K562 (cell line): ENCODE data around the gene CCDC196. TPM values are rescaled to one million over a fixed set of nuclear protein-coding genes. Genes with fewer than 3 reads are reported as not detected.

ENCODE experiments used
- CREBBP ChIP-seq: IDR thresholded peaks from one replicate; pipeline ENCODE4 v1.6.1; 2012; ENCODE audit warnings: low read depth, mild to moderate bottlenecking, control low read depth, inconsistent platforms, low read length
- GATAD2B ChIP-seq: fragments of 450-650 bp; IDR thresholded peaks from 2 replicates; pipeline ENCODE4 v1.6.1; 2017; ENCODE audit warnings: mild to moderate bottlenecking, borderline replicate concordance
- GTF2F1 ChIP-seq: IDR thresholded peaks from 2 replicates; pipeline ENCODE4 v1.6.1; 2011; ENCODE audit warnings: low read depth, low read length, improper control_type of control experiment
- JUN ChIP-seq, 2 experiments: sonication (generic) in 1 of 2; formaldehyde crosslinking in 1 of 2; IDR thresholded peaks; 2 replicates each; pipeline versions ENCODE4 v1.6.1 to v1.8.0; 2012 to 2022; ENCODE audit warnings: borderline replicate concordance in 2 of 2, mild to moderate bottlenecking in 2 of 2, improper control_type of control experiment in 1 of 2, low read depth in 1 of 2, low read length in 1 of 2, missing genetic modification reagents in 1 of 2
- JUND ChIP-seq, 2 experiments: IDR thresholded peaks; 2 replicates in 1 of 2; 3 replicates in 1 of 2; pipeline ENCODE4 v1.6.1; 2011; ENCODE audit warnings: borderline replicate concordance in 2 of 2, low read depth in 2 of 2, low read length in 2 of 2, improper control_type of control experiment in 1 of 2, missing biosample characterization in 1 of 2, missing genetic modification characterization in 1 of 2, missing genetic modification reagents in 1 of 2
- NFYB ChIP-seq: IDR thresholded peaks from 2 replicates; pipeline ENCODE4 v1.6.1; 2011; ENCODE audit warnings: mild to moderate bottlenecking, moderate library complexity; ENCODE audit not compliant: insufficient read length; ENCODE audit errors: extremely low read depth
- PHF8 ChIP-seq: fragments of 200-600 bp; sonication (generic); IDR thresholded peaks from 2 replicates; pipeline ENCODE4 v1.6.1; 2012; ENCODE audit warnings: mixed run types, mild to moderate bottlenecking, inconsistent platforms, low read length, moderate library complexity, borderline replicate concordance
- RFX1 ChIP-seq: fragments of 450-650 bp; IDR thresholded peaks from 2 replicates; pipeline ENCODE4 v1.6.1; 2016; ENCODE audit warnings: mild to moderate bottlenecking, moderate library complexity
- TSHZ1 ChIP-seq: fragments of 250-450 bp; sonication (Bioruptor Pico); IDR thresholded peaks from 2 replicates; pipeline ENCODE4 v1.4.0; 2020; ENCODE audit warnings: mild to moderate bottlenecking, moderate library complexity
- ZNF146 ChIP-seq: IDR thresholded peaks from one replicate; pipeline ENCODE4 v1.6.1; 2018; ENCODE audit warnings: missing compliant biosample characterization; ENCODE audit not compliant: unreplicated experiment
- ZNF232 ChIP-seq: sonication (generic); formaldehyde crosslinking; IDR thresholded peaks from 2 replicates; pipeline ENCODE4 v1.8.0; 2022; ENCODE audit warnings: mild to moderate bottlenecking, missing genetic modification reagents
- ZNF583 ChIP-seq: fragments of 250-450 bp; sonication (Bioruptor Pico); IDR thresholded peaks from 2 replicates; pipeline ENCODE4 v1.4.0; 2020
- ZNF785 ChIP-seq: fragments of 250-450 bp; sonication (Bioruptor Pico); IDR thresholded peaks from 2 replicates; pipeline ENCODE4 v1.4.0; 2020; ENCODE audit warnings: mild to moderate bottlenecking
- polyA plus RNA-seq, 8 experiments: library from polyadenylated mRNA; depleted of rRNA in 4 of 8; stranded (reverse) in 5 of 8; unstranded in 3 of 8; fragments of >200 nt; fragmentation: Nextera tagmentation in 2 of 8; fragmentation: Illumina TruSeq in 1 of 8; extraction: Ambion mirVana in 2 of 8; extraction: Trizol in 1 of 8; gene quantifications; 2 replicates each; pipeline versions ENCODE4 v1.2.1 to v1.2.3, GENCODE V29; 2011 to 2014; ENCODE audit warnings: inconsistent platforms in 1 of 8, missing spikeins in 1 of 8
- total RNA-seq, 7 experiments: library from RNA; depleted of rRNA in 6 of 7; stranded (reverse); fragments of >200 nt in 6 of 7; fragmentation: Illumina TruSeq in 2 of 7; extraction: Trizol in 2 of 7; gene quantifications; 2 replicates each; pipeline versions ENCODE4 v1.2.1 to v1.2.3, GENCODE V29; 2011 to 2021; ENCODE audit warnings: low replicate concordance in 1 of 7
- TF ChIP-seq, protein P1 (sequence below), 2 experiments: fragments of 450-650 bp; IDR thresholded peaks; 2 replicates each; pipeline ENCODE4 v1.6.1; 2018; ENCODE audit warnings: mild to moderate bottlenecking in 2 of 2, low read depth in 1 of 2; ENCODE audit not compliant: partially characterized antibody in 2 of 2
- TF ChIP-seq, protein P2 (sequence below): fragments of 250-450 bp; sonication (Bioruptor Pico); IDR thresholded peaks from 2 replicates; pipeline ENCODE4 v1.5.0; 2021
- TF ChIP-seq, protein P3 (sequence below): IDR thresholded peaks from 2 replicates; pipeline ENCODE4 v1.6.1; 2011; ENCODE audit warnings: borderline replicate concordance, low read depth, mild to moderate bottlenecking, moderate library complexity, low read length; ENCODE audit not compliant: insufficient read depth, poor library complexity, severe bottlenecking

Gene CCDC196
- total and polyA plus RNA-seq, 9 of the 15 experiments (the other 6 are each of a cell fraction or from before 2014, with no cell fraction given) = not detected

- no peak for TF ChIP-seq ZNF232 (CRISPR knock-in tag)
- TF ChIP-seq JUND (IDR thresholded peaks at IDR 0.05; ENCODE audit: borderline replicate concordance, low read depth, low read length) = peak; percentile 51; the same call in 1 of the 2 replicates
- no peak; the same call in 2 of the 3 replicates for TF ChIP-seq JUND (tag; IDR thresholded peaks at IDR 0.05; ENCODE audit: borderline replicate concordance, low read depth, low read length)
- TF ChIP-seq, protein P1, sequence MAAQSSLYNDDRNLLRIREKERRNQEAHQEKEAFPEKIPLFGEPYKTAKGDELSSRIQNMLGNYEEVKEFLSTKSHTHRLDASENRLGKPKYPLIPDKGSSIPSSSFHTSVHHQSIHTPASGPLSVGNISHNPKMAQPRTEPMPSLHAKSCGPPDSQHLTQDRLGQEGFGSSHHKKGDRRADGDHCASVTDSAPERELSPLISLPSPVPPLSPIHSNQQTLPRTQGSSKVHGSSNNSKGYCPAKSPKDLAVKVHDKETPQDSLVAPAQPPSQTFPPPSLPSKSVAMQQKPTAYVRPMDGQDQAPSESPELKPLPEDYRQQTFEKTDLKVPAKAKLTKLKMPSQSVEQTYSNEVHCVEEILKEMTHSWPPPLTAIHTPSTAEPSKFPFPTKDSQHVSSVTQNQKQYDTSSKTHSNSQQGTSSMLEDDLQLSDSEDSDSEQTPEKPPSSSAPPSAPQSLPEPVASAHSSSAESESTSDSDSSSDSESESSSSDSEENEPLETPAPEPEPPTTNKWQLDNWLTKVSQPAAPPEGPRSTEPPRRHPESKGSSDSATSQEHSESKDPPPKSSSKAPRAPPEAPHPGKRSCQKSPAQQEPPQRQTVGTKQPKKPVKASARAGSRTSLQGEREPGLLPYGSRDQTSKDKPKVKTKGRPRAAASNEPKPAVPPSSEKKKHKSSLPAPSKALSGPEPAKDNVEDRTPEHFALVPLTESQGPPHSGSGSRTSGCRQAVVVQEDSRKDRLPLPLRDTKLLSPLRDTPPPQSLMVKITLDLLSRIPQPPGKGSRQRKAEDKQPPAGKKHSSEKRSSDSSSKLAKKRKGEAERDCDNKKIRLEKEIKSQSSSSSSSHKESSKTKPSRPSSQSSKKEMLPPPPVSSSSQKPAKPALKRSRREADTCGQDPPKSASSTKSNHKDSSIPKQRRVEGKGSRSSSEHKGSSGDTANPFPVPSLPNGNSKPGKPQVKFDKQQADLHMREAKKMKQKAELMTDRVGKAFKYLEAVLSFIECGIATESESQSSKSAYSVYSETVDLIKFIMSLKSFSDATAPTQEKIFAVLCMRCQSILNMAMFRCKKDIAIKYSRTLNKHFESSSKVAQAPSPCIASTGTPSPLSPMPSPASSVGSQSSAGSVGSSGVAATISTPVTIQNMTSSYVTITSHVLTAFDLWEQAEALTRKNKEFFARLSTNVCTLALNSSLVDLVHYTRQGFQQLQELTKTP (IDR thresholded peaks at IDR 0.05; ENCODE audit: low read depth in 1 of 2, partially characterized antibody in 2 of 2) = no peak
- TF ChIP-seq PHF8 = no peak
- TF ChIP-seq RFX1 = peak; percentile 52
- TF ChIP-seq GTF2F1 = no peak
- no peak for TF ChIP-seq ZNF583 (CRISPR knock-in tag)
- TF ChIP-seq, protein P2, sequence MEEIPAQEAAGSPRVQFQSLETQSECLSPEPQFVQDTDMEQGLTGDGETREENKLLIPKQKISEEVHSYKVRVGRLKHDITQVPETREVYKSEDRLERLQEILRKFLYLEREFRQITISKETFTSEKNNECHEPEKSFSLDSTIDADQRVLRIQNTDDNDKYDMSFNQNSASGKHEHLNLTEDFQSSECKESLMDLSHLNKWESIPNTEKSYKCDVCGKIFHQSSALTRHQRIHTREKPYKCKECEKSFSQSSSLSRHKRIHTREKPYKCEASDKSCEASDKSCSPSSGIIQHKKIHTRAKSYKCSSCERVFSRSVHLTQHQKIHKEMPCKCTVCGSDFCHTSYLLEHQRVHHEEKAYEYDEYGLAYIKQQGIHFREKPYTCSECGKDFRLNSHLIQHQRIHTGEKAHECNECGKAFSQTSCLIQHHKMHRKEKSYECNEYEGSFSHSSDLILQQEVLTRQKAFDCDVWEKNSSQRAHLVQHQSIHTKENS = no peak
- TF ChIP-seq ZNF146 (CRISPR knock-in tag) = no peak
- TF ChIP-seq TSHZ1 (CRISPR knock-in tag) = no peak
- TF ChIP-seq GATAD2B = no peak
- no peak for TF ChIP-seq NFYB
- no peak for TF ChIP-seq ZNF785 (CRISPR knock-in tag)
- no peak for TF ChIP-seq CREBBP
- TF ChIP-seq, protein P3, sequence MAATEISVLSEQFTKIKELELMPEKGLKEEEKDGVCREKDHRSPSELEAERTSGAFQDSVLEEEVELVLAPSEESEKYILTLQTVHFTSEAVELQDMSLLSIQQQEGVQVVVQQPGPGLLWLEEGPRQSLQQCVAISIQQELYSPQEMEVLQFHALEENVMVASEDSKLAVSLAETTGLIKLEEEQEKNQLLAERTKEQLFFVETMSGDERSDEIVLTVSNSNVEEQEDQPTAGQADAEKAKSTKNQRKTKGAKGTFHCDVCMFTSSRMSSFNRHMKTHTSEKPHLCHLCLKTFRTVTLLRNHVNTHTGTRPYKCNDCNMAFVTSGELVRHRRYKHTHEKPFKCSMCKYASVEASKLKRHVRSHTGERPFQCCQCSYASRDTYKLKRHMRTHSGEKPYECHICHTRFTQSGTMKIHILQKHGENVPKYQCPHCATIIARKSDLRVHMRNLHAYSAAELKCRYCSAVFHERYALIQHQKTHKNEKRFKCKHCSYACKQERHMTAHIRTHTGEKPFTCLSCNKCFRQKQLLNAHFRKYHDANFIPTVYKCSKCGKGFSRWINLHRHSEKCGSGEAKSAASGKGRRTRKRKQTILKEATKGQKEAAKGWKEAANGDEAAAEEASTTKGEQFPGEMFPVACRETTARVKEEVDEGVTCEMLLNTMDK = no peak
- no peak for TF ChIP-seq JUN (IDR thresholded peaks at IDR 0.05; ENCODE audit: borderline replicate concordance, low read depth, low read length)
- no peak for TF ChIP-seq JUN (CRISPR knock-in tag; IDR thresholded peaks at IDR 0.05; ENCODE audit: borderline replicate concordance)
These were observed 9.2 kb upstream of the CCDC196 start (continued) for GRCh38 chr14:66476964-66477363.
